T-helper 2 cell treated with Interferon-gamma antibody and Interleukin-4, amounts not matched to agents 5 μg/mL and 100 μg/mL, for 36 hours (primary cell): ENCODE results near the gene SETX.

Source experiments
- DNase-seq: peaks from one replicate; pipeline ENCODE4 v3.0.0; 2021; ENCODE audit warnings: low spot score
- H3K27ac Mint-ChIP-seq: one replicate; pipeline ENCODE4 v1.8.0; 2021; ENCODE audit warnings: mild to moderate bottlenecking, mixed read lengths
- H3K27me3 Mint-ChIP-seq: one replicate; pipeline ENCODE4 v1.8.0; 2021; ENCODE audit warnings: low read depth, mixed read lengths
- H3K36me3 Mint-ChIP-seq: one replicate; pipeline ENCODE4 v1.8.0; 2021; ENCODE audit warnings: low read depth, mixed read lengths
- H3K4me1 Mint-ChIP-seq: one replicate; pipeline ENCODE4 v1.8.0; 2021; ENCODE audit warnings: low read depth, mixed read lengths
- H3K4me3 Mint-ChIP-seq: one replicate; pipeline ENCODE4 v1.8.0; 2022; ENCODE audit warnings: mild to moderate bottlenecking, moderate library complexity, mixed read lengths
- H3K9me3 Mint-ChIP-seq: one replicate; pipeline ENCODE4 v1.8.0; 2021; ENCODE audit warnings: mixed read lengths

Gene SETX

DNA sequence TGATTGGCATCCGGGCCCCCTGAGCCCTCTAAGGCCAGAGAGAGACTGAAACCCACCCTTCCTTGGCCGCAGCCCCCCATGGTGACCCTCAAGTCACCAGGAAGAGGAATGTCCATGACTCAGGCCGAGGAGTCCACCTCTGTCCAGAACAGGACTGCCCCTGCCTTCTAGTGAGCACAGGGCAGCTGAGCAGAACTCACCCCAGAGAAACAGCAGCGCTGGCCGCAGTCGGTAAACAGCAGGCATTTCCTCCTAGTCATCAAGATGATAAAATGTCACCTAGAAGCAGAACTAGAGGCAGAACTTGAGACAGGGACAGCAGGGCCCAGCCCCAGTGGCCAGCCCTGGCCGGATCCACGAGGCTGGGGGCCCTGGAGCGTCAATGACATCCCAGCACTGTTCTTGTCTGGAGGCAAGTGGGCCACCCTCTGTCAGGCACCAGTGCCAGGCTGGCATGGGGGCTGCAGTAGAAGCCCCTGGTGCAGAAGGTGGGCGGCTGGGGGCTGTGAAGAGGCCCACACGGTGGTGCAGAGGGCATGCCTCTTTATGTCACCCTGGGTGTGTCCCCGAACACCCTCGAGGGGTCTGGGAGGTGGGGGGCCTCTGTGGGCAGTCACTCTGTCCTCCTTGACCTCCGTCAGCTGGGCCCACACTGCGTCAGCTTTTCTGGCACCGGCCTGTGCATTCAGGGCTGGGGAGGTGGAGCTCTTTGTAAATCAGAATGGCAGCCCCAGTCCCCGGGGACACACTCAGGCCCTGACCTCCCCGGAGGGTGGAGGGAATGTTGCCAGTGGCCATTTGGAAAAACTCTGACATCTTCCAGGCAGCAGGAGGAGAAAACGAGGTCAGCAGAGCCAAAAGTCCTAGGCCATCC, 110.0 kb downstream of the SETX start:
- H3K4me1 Mint-ChIP-seq: peaks cover 6% of the 10 kb centered on the region
- peaks cover 33% of the 10 kb centered on the region for H3K27me3 Mint-ChIP-seq
- H3K4me3 Mint-ChIP-seq: peak overlapping the region; percentile 24
- no peak overlapping the region for H3K27ac Mint-ChIP-seq
- H3K36me3 Mint-ChIP-seq: no peaks in the 10 kb centered on the region
- no peaks in the 10 kb centered on the region for H3K9me3 Mint-ChIP-seq
- no peak for DNase-seq

DNA sequence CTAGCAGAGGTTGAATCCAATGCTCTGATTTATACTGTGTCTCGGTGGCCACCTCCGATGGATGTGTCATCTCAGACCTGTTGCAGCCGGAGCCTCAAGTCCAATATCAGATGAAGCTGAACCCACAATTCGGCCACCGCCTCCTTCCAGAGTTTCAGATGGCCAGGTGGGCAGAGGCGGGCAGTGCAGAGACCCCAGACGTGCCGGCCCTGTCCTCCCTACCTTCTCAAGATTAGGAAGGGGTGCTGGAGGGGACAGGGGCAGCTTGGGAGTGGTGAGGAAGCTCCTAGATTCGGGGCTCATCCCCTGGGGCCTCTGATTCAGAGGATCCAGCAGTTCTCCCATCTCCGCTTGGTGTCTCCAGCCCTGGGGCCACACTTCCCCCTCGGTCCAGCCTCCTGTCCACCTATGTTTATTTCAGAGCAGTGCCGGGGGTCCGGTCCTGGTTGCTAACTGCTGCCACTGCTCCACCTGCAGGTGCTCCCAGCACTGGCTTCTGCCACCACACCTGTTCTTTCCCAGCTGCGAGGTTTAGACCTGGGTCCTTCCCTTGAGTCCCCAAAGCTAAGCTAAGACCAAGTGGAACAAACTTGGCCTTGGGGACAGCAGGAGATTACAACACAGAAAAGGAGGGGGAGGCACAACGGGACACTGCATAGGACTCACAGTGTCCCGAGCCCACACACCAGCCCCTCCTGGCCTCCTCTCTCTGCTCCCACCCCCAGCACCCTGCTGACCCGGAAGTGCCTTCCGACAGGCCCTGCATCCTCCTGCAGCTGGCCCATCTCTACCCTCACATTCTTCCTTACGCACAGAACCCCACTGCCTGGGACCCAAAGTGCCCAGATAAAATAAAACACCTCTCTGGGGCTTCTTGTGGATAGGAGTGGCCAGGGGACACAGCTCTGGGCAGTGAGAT, 111.4 kb downstream of the SETX start:
- Mint-ChIP-seq H3K36me3 (no peaks in the 10 kb centered on the region), H3K4me3 (peak overlapping the region; percentile 95), H3K4me1 (peaks cover 6% of the 10 kb centered on the region), H3K9me3 (no peaks in the 10 kb centered on the region), H3K27me3 (peaks cover 39% of the 10 kb centered on the region), H3K27ac (no peak overlapping the region)
- DNase-seq: no peak

DNA sequence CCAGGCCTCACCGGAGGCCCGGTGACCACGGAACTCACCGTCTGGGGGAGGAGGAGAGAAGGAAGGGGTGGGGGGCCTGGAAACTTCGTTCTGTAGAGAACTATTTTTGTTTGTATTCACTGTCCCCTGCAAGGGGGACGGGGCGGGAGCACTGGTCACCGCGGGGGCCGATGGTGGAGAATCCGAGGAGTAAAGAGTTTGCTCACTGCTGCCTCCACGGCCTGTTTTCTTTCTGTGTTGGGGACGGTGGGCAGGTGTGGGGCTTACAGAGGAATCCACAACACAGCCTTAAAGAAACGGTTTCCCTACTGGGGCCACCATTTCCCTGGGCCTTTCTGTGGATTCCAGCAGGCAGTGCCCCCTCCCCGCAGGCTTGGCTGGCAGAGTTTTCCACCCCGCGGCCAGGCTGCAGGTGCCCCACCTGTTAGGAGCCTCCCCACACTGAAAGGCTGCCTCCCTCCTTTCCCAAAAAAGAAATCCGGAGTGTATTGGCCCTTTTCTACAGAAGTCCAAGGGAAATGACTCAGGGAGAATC, 112.1 kb downstream of the SETX start:
- Mint-ChIP-seq H3K9me3 (no peaks in the 10 kb centered on the region), H3K4me1 (peaks cover 6% of the 10 kb centered on the region), H3K27ac (peak overlapping the region; percentile 78), H3K27me3 (peaks cover 38% of the 10 kb centered on the region), H3K36me3 (no peaks in the 10 kb centered on the region), H3K4me3 (peak overlapping the region; percentile 95)
- DNase-seq: no peak

DNA sequence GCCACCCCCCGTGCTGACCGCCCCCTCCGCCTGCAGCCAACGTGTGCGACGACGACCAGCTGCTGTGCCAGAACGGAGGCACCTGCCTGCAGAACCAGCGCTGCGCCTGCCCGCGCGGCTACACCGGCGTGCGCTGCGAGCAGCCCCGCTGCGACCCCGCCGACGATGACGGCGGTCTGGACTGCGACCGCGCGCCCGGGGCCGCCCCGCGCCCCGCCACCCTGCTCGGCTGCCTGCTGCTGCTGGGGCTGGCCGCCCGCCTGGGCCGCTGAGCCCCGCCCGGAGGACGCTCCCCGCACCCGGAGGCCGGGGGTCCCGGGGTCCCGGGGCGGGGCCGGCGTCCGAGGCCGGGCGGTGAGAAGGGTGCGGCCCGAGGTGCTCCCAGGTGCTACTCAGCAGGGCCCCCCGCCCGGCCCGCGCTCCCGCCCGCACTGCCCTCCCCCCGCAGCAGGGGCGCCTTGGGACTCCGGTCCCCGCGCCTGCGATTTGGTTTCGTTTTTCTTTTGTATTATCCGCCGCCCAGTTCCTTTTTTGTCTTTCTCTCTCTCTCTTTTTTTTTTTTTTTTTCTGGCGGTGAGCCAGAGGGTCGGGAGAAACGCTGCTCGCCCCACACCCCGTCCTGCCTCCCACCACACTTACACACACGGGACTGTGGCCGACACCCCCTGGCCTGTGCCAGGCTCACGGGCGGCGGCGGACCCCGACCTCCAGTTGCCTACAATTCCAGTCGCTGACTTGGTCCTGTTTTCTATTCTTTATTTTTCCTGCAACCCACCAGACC, 112.8 kb downstream of the SETX start:
- H3K27ac Mint-ChIP-seq: peak overlapping the region; percentile 78
- H3K27me3 Mint-ChIP-seq: peaks cover 35% of the 10 kb centered on the region
- H3K9me3 Mint-ChIP-seq: no peaks in the 10 kb centered on the region
- peaks cover 6% of the 10 kb centered on the region for H3K4me1 Mint-ChIP-seq
- H3K36me3 Mint-ChIP-seq: no peaks in the 10 kb centered on the region
- H3K4me3 Mint-ChIP-seq: peak overlapping the region; percentile 95
- peak; percentile 14 for DNase-seq

DNA sequence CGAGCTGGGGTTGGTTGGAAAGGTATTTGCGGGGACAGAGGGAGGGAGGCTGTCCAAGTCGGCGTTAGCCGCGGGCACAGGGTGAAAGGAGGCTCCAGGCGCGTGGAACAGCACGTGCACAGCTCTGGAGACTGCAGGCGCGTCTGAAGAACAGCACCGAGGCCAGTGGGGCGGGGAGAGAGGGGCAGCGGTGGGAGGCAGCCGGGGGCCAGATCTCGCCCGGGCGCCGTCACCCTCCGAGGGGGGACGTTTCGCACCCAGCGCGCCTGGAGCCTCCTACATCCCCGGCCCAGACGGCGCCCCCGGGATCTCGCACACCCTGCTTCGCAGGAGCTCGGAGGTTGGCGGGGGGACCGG, 113.3 kb downstream of the SETX start:
- Mint-ChIP-seq H3K27ac (peak overlapping the region; percentile 86), H3K36me3 (no peaks in the 10 kb centered on the region), H3K27me3 (peaks cover 30% of the 10 kb centered on the region), H3K4me3 (peak overlapping the region; percentile 92), H3K9me3 (no peaks in the 10 kb centered on the region), H3K4me1 (peaks cover 6% of the 10 kb centered on the region)
- no peak for DNase-seq

DNA sequence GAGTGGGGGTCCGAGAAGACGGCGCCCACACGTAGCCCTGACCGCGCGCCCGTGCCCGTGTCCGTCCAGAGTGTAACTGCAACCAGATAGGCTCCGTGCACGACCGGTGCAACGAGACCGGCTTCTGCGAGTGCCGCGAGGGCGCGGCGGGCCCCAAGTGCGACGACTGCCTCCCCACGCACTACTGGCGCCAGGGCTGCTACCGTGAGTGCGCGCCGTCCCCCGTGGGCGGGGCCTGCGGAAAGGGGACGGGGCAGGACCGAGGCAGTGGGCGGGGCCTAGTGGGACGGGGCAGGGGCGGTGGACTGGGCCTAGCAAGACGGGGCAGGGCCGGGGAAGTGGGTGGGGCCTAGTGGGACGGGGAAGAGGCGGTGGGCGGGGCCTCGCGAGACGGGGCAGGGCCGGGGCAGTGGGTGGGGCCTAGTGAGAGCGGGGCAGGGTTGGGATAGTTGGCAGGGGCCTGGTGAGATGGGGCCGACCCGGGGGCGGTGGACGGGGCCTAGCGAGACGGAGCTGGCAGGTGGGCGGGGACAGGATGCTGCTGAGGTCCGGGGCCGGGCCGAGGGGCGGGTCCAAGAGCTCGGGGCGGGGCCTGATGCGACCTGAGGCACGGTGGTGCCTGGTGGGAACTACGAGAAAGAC, 113.8 kb downstream of the SETX start:
- Mint-ChIP-seq H3K4me1 (peaks cover 6% of the 10 kb centered on the region), H3K4me3 (peak overlapping the region; percentile 92), H3K27ac (peak overlapping the region; percentile 86), H3K36me3 (no peaks in the 10 kb centered on the region), H3K9me3 (no peaks in the 10 kb centered on the region), H3K27me3 (peaks cover 25% of the 10 kb centered on the region)
- DNase-seq: peak; percentile 98

DNA sequence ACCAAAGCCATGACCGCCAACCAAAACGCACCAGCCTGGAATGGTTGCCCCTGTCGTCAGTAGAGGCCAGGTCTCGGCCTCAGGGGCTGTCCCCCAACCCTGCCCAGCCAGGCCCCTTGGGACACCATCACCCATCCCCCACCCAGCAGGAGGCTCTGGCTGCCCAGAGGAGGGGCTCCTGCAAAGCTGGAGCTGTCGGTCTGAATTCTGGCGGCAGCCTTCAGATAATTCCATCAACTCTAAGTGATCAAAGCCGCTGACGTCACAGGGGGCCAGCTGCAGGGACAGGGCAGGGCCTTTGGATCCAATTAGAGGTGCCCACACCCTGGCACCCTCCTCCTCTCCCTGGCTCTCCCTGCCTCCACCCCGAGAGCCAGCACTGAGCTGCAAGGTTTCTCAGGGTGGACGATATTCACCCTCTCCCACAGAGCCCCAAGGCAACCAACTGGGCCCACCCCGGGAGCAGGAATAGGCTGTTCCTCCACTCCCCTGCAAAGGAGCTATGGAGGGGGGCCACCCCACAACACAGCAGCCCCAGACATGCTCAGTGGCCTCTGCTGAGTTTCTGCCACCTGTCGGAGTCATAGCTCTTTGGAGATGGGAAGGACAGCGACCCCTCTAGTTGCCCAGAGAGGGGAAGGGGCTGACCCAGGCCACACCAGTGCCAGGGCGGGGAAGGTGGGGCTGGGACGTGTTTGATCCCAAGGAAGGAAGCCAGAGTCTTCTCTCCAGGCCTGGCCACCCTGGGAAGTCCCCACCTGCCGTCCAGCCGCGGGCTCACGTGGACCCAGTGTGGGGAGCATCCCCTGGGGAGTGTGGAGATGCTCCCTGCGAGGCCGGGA, 114.6 kb downstream of the SETX start:
- Mint-ChIP-seq H3K36me3 (no peaks in the 10 kb centered on the region), H3K9me3 (no peaks in the 10 kb centered on the region), H3K27ac (no peak overlapping the region), H3K4me3 (peak overlapping the region; percentile 36), H3K27me3 (peaks cover 22% of the 10 kb centered on the region), H3K4me1 (peaks cover 6% of the 10 kb centered on the region)
- DNase-seq: no peak

DNA sequence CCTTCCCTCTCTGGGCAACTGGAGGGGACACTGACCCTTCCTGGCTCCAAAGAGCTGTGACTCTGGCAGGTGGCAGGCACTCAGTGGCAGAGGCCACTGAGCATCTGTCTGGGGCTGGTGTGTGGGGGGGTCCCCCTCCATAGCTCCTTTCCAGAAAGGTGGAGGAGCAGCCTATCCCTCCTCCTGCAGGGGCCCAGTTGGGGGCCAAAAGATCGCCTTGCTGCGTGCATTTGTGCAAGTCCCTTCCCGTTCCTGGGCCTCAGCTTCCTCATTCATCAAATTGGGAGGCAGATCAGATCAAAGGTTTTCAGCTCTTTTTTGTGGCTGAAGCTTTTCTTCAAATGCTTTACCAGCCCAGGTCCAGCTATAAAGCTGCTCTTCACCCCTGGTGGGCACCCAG, 115.3 kb downstream of the SETX start:
- peaks cover 6% of the 10 kb centered on the region for H3K4me1 Mint-ChIP-seq
- no peak for DNase-seq
- no peaks in the 10 kb centered on the region for H3K36me3 Mint-ChIP-seq
- no peaks in the 10 kb centered on the region for H3K9me3 Mint-ChIP-seq
- no peak overlapping the region for H3K4me3 Mint-ChIP-seq
- H3K27me3 Mint-ChIP-seq: peaks cover 20% of the 10 kb centered on the region
- no peak overlapping the region for H3K27ac Mint-ChIP-seq

DNA sequence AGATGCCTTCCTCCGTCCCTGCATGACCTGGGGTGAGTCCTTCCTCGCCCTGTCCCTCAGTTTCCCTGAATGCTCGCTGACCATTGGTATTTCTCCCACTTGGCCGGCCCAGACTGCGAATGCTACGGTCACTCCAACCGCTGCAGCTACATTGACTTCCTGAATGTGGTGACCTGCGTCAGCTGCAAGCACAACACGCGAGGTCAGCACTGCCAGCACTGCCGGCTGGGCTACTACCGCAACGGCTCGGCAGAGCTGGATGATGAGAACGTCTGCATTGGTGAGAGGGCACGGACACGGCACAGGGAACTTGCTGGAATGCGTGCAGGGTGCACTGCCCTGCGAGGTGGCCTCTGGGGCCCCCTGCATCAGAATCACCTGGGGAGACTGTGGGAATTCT, 115.8 kb downstream of the SETX start:
- DNase-seq: no peak
- Mint-ChIP-seq H3K4me3 (no peak overlapping the region), H3K27me3 (peaks cover 15% of the 10 kb centered on the region), H3K9me3 (no peaks in the 10 kb centered on the region), H3K36me3 (no peaks in the 10 kb centered on the region), H3K4me1 (peaks cover 6% of the 10 kb centered on the region), H3K27ac (no peak overlapping the region)

DNA sequence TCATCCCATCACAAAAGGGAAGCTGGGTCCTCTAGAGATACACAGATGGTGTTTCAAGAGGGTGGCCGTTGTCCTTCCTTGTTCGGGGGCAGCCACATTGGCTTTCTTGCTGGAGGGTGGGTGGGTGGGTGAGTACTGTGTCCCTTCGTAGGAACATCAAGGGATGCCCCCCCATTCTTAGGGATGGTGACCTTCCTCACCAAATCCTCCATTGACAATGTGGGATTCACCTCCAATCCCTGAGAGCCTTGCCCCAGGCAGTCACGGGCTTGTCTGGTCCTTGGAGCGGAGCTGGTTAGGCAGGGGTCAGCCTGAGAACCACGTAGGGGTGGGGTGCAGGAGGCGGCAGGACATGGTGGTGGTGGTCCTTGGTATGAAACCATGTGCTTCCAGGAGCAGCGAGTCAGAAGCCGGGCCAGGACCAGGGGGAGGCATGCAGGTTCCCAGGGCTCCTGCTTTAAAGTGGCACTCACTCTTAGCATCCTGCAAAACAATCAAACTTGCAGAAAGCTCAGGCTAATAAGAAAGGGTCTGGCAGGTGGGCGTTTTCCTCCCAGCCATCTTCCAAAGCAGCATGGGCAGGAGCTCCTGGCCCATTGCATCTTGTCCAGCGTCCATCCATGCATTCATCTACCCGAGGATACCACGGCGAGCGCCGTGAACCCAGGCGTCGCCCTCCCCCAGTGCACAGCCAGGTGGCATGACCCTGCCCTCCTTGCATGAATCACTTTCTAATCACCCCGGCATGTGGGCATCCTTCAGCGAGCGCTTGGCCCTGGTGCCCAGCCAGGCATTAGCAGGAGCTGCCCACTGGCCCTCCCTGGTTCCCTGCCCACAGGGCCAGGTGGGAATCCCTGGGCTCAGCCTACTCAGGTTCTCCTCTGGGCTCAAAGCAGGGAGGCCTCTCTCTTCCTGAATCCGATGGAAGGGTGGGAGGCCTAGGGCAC, 116.5 kb downstream of the SETX start:
- H3K4me3 Mint-ChIP-seq: no peak overlapping the region
- peaks cover 6% of the 10 kb centered on the region for H3K4me1 Mint-ChIP-seq
- H3K9me3 Mint-ChIP-seq: no peaks in the 10 kb centered on the region
- H3K27ac Mint-ChIP-seq: no peak overlapping the region
- no peak for DNase-seq
- no peaks in the 10 kb centered on the region for H3K36me3 Mint-ChIP-seq
- peaks cover 8% of the 10 kb centered on the region for H3K27me3 Mint-ChIP-seq

DNA sequence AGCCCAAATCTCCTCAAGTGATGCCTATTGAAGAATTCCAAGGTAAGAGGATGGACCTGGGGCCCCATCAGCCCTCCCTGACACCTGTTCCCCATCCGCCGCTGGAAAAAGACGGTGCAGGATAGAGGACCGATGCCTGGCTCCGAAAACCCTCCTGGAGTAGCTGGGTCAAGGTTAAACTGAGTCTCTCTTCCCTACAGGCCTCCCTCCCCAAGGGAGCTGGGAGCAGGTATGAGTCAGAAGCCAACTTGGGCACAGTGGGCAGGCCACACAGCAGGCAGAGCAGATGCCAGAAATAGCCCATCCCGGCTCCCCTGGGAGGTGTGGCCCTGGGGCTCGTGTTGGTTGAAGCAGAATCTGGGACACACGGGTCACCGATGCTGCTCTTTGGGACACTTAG, 117.3 kb downstream of the SETX start:
- Mint-ChIP-seq H3K36me3 (no peaks in the 10 kb centered on the region), H3K27me3 (peaks cover 8% of the 10 kb centered on the region)

More for the DNA sequence above, 117.3 kb downstream of the SETX start:
- Mint-ChIP-seq H3K4me3 (no peak overlapping the region), H3K4me1 (peaks cover 4% of the 10 kb centered on the region), H3K9me3 (no peaks in the 10 kb centered on the region), H3K27ac (no peak overlapping the region)
- no peak for DNase-seq
